ENCODE results near the gene PLAAT4. TPM values are rescaled to one million over a fixed set of nuclear protein-coding genes. Genes with fewer than 3 reads are reported as not detected.

The PLAAT4 gene
- total and polyA plus RNA-seq, 2 of the 13 experiments (the other 11 are each of a cell fraction or from before 2014, with no cell fraction given), result 0.71 to 1.00 TPM

DNA sequence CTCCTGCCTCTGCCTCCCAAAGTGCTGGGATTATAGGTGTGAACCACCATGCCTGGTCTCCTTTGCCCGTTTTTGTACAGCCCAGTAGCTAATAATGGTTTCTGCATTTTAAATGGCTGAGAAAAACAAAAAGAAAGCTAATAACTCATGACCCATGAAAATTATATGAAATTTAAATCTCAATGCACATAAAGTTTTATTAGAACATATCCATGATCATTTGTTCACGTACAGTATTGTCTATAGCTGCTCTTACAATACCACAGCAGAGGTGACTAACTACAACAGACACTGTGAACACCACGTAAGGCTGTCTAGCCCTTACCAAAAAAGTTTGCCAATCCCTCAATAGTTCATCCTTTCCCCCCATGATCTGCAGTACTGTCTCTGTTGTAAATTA is 33.0 kb downstream of the PLAAT4 start (continued):
- TF ChIP-seq, protein P1, sequence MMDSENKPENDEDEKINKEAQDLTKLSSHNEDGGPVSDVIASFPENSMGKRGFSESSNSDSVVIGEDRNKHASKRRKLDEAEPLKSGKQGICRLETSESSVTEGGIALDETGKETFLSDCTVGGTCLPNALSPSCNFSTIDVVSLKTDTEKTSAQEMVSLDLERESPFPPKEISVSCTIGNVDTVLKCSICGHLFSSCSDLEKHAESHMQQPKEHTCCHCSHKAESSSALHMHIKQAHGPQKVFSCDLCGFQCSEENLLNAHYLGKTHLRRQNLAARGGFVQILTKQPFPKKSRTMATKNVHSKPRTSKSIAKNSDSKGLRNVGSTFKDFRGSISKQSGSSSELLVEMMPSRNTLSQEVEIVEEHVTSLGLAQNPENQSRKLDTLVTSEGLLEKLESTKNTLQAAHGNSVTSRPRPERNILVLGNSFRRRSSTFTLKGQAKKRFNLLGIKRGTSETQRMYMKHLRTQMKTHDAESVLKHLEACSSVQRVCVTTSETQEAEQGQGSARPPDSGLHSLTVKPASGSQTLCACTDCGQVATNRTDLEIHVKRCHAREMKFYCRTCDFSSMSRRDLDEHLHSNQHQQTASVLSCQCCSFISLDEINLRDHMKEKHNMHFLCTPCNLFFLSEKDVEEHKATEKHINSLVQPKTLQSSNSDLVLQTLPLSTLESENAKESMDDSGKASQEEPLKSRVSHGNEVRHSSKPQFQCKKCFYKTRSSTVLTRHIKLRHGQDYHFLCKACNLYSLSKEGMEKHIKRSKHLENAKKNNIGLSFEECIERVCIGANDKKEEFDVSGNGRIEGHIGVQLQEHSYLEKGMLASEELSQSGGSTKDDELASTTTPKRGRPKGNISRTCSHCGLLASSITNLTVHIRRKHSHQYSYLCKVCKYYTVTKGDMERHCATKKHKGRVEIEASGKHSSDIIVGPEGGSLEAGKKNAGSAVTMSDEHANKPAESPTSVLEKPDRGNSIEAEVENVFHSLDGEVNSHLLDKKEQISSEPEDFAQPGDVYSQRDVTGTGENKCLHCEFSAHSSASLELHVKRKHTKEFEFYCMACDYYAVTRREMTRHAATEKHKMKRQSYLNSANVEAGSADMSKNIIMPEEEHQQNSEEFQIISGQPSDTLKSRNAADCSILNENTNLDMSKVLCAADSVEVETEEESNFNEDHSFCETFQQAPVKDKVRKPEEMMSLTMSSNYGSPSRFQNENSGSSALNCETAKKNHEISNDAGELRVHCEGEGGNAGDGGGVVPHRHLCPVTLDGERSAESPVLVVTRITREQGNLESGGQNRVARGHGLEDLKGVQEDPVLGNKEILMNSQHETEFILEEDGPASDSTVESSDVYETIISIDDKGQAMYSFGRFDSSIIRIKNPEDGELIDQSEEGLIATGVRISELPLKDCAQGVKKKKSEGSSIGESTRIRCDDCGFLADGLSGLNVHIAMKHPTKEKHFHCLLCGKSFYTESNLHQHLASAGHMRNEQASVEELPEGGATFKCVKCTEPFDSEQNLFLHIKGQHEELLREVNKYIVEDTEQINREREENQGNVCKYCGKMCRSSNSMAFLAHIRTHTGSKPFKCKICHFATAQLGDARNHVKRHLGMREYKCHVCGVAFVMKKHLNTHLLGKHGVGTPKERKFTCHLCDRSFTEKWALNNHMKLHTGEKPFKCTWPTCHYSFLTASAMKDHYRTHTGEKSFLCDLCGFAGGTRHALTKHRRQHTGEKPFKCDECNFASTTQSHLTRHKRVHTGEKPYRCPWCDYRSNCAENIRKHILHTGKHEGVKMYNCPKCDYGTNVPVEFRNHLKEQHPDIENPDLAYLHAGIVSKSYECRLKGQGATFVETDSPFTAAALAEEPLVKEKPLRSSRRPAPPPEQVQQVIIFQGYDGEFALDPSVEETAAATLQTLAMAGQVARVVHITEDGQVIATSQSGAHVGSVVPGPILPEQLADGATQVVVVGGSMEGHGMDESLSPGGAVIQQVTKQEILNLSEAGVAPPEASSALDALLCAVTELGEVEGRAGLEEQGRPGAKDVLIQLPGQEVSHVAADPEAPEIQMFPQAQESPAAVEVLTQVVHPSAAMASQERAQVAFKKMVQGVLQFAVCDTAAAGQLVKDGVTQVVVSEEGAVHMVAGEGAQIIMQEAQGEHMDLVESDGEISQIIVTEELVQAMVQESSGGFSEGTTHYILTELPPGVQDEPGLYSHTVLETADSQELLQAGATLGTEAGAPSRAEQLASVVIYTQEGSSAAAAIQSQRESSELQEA (CRISPR knock-in tag; IDR thresholded peaks at IDR 0.05; ENCODE audit: not compliant biosample characterization), result no peak
- TF ChIP-seq HOXA9 (CRISPR knock-in tag; IDR thresholded peaks at IDR 0.05; ENCODE audit: borderline replicate concordance), result no peak
- TF ChIP-seq ZSCAN12 (CRISPR knock-in tag; IDR thresholded peaks at IDR 0.05), result no peak
- no peak for TF ChIP-seq SYNCRIP (IDR thresholded peaks at IDR 0.05; ENCODE audit: insufficient read depth, low read depth, low read length)
- TF ChIP-seq ZNF816 (CRISPR knock-in tag; IDR thresholded peaks at IDR 0.05; ENCODE audit: borderline replicate concordance), result no peak
